SK-N-DZ (cell line): ENCODE measurements around the gene TIMP3.

Source experiments
- DNase-seq: peaks from one replicate; pipeline ENCODE4 v3.0.0-alpha.2; 2015; ENCODE audit warnings: low spot score

The TIMP3 gene

DNA sequence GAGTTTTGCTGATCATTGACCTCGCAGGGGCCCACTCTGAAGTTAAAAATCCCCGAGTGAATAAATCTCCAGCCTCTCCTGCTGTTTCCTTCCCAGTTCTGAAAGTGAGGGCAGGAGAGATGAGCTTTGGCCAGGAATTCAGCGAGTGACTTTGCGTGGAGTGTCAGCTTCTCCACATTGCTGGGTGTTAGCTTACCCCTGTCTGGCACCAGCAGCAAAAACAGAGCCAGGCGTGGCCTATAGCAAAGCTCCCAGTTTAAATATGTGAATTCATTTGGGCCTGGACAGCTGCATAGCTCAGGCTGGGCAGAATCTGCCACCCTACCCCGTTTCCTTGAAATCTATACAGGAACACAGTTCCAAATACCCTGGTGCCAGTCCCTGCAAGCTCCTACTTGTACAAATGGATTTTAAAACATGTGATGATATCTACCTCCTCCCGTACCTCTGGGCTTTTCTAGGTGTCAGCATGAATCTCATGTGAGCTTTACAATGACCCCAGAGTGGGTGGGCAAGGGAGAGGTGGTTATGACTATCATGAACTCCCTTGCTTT, 25.6 kb downstream of the TIMP3 start:
- DNase-seq = no peak

DNA sequence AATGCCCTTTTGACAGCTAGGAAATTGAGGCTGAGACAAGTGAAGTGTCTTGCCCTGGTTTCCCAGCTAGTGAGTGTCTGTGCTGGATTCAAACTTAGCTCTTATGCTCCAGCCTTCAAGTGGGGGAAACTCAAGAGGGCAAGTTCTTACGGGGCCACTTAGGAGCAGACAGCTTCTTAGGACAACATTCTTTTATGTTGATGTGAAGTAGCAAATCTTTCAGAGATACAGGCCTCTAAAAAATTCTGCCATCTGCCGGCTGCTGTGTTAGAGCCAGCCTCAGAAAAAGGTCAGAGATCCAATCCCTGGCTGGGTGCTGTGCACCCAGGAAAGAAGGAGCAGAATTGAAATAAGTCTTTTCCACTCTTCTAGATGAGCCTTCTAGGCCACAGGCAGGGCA, 26.6 kb downstream of the TIMP3 start:
- no peak for DNase-seq

DNA sequence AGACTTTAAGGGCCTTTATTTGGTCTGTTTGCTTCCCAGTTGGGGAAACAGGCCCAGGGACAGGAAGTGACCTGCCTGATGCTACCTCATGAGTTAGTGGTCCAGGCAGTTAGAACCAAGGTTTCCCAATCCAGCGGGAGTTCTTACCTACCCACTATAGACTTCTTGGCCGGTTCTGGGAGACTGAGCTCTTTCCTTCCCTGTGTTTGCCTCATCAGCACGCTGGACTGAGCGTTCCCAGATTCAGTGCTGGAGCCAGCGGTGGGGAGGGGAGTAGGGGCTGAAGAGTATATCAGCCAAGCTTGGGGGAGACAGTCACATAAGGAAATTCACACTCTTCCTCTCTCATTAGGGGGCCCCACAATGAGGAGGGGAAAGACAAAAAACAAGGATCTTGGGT, 27.1 kb downstream of the TIMP3 start:
- no peak for DNase-seq

DNA sequence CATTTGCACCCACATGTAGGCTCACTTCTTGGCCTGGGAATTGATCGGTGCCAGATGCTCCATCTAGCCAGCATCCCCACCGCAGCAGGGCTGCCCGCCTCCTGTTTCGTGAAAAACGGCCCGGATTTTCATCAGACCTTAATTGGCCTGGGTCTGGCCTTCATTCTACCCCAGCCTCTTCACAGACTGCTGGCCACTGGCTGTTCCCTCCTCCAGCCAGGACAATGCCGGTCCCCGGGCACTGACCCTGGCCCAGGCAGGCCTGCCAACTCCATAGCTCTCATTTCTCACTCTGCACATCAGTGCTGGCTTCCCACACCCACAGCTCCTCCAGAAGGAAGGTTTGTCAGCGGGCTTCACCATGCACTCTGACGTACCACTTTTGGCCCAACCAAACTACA, 27.9 kb downstream of the TIMP3 start:
- DNase-seq = no peak

DNA sequence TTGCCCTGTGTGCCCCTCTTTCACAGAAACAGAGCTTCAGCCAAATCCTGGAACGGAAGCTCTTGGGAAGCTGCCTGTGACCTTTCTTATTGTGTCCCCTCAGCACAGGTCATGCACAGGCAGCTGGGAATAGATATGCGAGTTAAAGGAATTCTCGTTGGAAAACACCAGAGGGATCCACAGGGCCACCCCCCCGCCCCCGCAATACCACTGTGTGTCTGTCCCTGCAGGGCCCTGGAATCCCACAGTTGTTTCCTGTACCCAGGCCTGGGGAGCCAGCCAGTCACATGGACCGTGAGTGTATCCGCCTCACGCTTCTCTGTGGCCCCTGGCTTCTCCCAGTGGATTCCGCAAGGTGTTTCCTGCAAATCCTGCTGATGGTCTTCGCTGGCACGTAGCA, 29.0 kb downstream of the TIMP3 start:
- DNase-seq = no peak

DNA sequence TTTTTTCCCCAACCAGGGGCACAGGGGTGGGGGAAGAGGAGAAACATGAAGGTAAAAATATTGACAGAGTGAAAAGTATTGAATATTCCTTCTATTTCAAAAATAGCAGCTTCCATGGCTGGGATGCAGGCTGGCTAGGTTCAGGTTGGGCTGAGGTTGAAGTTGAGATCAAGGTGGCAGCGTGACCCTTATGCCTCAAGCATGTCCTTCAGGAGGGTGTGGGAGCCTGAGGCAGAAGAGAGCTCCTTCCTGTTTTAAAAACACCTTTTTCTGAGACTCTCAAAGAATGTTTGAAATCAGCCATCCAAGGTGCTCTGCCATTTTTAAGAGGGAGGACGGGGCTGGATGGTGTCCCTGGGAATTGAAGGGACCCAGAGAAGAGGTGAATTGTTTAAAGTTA, 29.5 kb downstream of the TIMP3 start:
- DNase-seq = no peak

DNA sequence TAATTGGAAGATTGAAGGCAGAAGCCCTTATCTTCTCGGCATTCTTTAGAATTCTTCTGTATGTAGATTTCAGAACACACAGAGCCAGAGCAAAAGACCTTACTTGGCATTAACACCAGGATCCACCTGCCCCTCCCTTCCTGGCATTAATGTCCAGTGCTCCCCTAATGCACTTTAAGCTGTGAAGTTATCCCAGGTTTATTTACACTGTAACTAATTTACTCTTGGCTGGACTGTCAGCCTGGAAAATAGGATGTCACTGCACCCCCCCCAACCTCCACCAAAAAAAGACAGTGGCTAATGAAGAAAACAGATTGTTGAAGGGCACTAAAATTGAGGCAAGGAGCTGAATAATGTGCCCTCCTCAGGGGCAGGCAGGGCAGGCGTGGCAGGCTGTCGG, 30.1 kb downstream of the TIMP3 start:
- DNase-seq = no peak

DNA sequence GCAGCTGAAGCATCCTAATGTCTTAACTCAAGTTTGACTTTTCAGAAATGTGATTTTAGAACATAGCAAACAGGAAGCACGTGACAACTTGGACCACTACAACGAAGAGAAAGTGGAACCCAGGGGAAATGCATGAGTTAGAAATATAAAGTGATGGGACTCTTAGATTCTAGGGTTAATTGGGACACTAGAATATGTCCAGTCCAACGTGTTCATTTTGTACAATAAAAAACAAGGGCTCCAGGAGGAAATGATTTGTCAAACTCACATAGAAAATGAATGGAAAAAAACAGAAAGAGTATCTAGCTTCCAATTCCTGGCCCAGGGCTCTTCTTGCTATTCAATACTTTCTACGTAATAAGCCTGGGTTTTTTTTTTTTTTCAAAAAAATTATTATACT, 30.7 kb downstream of the TIMP3 start:
- no peak for DNase-seq

DNA sequence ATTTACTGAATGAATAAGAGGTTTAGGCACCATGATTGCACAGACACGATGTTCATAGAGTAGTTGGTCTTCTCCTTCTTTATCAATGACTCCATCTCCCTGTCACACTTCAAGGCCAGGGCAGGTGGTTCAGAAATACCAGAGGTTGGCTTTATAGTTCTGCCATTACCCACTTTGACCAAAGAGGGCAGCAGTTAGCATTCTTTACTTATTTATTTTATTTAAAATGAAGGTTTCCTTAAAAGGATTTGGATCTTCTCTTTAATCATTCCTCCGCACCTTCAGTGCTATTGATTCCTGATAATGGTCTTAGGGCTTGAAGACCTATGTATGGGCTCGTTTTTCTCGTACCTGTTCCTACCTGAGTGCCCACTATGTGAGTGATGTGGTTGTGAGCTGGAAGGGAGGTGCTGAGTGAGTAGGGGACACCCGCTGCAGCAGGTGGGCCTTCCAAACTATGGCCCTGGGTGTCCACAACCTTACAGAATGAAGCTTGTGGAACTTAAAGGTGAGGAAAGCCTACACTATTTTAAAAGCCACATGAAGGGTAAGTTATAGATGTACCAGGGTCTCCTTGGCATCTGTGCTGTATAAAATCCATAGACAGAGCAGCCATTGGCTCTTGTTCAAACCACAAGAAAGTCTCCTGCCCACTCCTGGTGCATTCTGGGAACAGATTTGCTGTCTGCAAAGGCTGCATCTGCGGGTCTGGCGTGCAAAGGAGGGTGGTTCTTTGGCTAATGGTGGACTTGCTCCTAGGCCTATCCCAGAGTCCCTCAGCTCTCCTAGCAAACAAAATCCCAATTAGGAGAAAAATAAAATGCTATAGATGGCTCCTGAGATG, 35.0 kb downstream of the TIMP3 start:
- DNase-seq = peak; percentile 34

DNA sequence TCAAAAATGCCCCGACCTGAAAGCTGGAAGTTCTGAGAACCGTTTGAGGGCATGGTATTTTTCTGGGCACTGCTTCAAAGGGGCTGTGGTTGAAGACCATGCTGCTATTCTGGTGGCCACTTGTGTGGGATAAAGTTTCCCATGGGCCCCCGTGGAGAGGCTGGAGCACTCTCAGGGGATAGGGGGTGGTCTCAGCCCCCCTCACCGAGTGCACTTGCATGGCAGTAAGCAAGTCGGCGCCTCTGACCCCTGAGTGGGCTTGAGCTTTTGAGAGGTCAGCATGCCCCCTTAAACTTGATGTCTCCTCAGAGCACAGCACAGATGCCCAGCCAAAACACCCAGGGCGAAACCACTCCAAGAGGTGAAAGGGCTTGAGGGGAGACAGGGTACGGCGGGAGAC, 35.6 kb downstream of the TIMP3 start:
- DNase-seq = no peak

DNA sequence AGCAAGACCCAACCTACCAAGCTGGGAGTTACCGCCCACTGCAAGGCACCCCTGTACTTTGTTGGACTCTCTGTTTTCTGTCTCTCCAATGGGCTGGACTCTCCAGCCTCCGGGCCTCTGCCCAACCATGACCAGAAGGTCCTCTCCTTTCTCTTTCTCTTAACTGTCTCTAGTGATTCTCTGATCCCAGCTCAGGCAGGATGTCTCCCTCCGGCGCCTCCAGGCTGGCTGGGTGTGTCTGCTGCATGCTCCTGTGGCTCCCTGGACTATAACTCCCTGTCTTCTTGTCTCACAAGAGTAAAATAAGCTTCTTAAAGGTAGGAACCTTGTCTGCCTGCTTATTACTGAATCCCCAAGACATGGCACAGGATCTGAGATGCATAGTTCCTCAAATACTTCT, 36.3 kb downstream of the TIMP3 start:
- DNase-seq = no peak

DNA sequence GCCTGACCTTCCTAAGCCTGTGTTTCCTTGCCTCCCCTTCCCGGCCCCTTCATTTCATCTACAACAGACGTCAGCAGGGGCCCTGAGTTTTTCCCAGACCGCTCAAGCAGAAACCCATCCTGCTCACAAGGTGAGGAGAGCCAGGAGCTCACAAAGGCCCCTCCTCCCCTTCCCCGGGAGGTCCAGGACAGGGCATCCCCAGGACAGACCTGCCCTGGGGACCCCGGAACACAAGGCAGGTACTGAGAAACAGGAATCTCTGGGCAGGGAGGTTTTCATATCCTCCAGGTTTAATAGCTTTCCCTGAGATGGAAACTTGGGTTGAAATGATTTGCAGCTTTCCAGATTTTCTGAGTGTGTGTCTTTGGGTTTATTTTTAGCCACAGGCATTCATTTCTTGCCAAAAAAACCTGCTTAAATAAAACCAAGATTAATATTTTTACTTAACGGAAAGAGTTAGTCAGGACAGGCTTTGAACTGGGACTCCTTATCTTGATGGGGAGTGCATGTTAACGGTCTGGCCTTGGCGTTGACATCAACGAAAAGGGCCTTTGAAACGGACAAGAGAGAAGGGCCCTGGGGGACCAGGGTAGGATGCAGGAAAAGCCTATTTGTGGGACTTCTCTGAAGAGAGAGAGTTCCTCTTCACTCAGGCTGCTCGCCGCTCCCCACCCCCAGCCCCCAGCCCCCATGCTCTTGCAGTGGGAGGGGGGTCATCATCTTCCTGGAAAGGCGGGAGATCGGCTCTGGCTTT, 38.5 kb downstream of the TIMP3 start:
- DNase-seq = peak; percentile 26

DNA sequence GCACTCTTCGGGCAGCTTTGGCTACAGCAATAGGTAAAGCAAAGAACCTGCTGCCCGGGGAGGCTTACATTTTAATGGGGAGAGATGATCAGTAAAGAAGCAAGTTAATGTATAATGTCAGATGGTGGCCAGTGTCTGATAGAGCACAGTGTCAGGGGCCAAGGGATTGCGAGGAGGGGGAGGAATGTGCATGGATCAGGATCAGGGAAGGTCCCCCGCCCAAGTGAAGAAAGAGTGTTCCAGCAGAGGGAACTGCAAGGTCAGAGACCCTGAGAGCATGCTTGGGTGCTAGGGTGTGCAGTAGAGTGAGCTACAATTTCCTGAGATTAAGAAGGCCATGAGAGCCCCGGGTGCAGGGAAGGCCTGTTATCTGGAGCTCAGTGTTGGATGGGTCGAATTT, 39.7 kb downstream of the TIMP3 start:
- no peak for DNase-seq

DNA sequence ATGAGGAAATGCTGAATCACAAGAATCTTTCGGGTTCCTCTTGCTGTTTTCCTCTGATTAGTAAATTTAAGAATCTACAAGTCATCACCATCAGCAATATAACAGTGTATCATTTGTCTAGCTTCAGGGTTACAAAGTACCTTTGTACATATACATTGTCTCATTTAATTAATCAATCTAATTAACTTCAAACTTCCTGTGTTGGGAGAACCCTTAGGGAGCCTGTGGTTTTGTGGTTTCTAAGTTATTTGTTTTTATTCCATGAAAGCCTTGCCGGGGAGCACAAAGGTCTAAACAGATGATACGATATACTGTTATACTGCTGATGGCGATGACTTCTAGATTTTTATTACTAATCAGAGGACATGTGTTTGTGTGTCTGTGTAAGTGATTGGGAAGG, 41.0 kb downstream of the TIMP3 start:
- DNase-seq = no peak

DNA sequence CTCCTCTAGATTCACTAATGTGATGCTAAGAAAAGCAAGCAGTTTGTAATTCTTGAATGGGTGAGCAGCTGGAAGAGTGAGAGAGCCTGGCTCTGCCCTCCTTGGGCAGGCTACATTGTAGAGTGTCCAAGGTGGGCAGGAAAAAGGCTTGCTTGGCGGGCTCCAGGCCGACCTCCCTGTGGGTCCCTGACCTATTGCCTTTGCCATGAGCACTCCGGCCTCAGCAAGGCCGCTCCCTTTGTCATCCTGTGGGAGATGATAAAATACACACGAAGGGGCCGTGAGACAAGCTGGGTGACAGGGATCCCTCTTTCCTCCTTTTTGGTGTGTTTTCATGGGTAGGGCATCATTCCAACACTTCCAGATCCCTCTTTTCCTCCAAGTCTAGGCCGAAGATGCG, 41.8 kb downstream of the TIMP3 start:
- no peak for DNase-seq

DNA sequence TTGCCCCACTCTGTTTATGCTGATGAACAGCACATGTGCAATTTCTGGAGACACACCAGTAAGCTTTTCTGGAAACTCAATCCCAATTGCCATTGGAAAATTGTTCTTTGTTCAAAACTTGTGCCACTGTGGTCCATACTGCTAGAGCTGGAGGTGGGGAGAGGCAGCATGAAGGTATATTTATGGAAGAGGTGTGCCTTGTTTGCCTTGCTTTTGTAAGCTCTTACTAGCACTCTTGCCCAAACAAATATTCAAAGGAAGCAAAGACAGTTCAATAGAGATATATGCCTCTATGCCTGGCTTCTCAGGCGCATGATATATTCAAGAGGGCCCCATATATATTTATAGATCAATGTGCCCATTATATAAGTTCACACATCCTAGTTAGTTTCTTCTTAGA, 42.7 kb downstream of the TIMP3 start:
- DNase-seq = no peak

DNA sequence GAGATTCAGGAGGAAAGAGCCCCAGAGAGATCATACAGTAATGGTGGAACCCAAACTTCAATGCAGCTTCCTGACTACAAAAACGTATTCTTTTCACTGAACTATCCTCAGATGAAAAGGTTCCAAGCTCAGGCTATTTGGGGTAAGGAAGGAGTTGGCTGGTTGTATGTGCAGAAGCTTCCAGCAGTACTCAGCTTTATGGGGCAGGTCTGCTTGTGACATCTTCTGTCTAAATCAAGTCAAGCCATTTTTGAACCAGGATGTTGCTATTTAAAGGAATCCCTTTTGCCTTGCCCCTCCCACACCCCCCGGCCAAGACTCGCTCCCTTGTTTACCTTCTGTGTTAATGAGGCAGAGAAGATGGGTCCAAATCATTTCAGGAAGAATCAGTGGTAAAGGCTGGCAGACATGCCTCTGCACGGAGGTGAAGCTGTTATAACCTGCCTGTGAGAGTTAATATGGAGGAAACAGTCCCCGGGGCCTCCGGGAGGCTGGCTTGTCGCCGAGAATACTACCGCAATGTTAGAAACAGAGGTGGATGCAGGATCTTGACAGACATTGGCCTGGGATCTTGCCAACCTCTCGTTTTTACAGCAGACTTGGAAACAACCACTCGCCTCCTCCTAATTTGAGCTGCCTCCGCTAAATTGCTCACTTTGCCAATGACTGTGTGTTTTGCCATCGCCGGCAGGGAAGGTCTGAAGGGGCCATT, 45.4 kb downstream of the TIMP3 start:
- no peak for DNase-seq

DNA sequence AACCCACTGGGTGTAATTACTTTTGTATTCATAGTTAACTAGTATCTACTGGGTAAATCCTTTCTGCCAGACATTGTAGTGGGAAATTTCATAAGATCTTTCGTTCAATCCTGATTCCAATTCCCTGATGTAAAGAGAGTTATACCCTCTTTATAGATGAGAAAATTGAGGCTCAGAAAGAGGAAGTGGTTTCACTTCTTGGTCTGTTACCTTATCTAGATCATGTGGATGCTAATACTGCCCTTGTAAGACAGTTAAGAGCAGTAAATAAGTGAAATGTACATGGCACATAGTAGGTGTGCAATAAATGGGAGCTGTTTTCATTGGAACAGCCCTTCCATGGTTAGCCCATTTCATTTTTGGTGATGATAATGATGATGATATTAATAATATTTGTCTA, 46.7 kb downstream of the TIMP3 start:
- DNase-seq = no peak

DNA sequence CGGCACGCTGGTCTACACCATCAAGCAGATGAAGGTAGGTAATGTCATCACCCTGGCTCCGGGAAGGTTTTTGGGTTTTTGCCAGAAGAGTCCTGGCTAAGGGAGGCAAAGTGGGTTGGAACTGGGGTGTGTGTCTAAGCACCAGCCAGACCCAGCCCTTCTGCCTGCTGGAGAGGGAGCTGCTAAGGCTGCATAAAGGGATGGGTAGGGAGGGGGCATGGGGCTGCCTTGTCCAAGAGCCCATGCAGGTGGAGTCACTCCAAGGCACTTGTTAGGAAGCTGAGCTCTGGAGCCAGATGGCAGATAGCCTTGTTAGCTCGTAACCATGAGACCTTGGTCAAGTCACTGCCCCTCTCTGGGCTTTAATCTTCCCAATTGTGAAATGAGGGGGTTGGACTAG, 48.0 kb downstream of the TIMP3 start:
- DNase-seq = no peak

DNA sequence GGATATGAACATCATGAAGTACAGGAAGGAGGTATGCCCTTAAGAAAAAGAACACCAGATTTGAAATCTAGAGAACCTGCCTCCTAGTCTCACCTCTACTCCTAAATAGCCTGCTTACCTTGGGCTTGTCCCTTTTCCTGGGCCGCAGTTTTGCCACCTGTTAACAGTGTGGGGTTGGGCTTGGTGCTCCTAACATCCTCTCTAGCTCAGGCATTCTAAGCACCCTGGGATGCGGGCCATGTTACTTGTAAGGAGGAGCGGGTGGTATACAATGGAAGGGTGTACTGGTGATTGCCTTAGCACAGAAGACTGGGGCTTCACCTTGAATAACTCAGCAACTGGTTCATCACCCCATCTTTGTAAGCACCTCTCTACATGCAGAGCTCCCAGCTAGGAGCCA, 48.7 kb downstream of the TIMP3 start:
- DNase-seq = no peak

DNA sequence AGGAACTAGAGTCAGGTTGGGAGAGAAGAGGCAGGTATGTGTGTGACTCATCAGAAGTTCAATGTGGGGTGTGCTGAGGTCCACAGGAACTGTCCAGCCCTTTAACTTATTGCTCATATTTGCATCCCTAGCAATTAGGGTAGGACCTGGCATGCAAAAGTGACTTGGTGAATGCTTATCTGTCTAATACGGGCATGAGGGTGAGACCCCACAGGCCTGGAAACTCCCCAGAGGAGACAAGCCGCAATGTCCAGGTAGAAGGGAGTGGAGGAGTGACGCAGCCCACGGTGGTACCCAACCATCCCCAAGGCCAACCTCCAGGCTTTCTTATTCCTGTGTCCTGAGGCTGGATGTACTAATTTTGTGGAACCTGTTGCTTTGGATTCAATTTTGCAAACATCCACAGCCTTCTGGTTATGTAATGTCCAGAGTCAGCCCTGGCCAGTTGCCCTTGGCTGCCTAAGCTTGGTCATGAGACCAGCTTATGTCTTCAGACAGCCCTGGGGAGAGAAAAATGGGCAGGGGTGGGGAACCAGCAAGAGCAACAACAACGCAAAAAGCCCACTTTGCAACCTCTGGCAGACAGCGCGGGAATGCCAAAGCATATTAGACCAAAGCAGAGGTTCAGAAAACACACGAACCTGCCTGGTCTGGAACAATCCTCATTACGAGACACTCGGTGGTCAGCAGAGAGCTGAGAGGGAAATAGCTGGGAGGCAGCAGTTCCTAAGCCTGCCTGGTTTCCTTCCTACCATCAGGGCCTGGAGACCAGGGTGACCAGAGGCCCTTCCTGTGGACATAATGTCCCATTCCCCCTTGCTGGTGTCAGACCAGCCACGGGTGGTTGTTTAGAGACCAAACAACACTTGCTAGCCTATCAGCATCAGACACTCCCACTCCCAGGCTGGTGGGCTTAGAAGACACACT, 49.3 kb downstream of the TIMP3 start:
- no peak for DNase-seq
